Activated CD4-positive, alpha-beta T cell treated with anti-CD3 and anti-CD28 coated beads, Interleukin-2, amount 50 U/mL, for 4 hours (primary cell): ENCODE measurements around the gene HOXB5.

Experiments used
- DNase-seq, 2 experiments: peaks; one replicate each; pipeline ENCODE4 v3.0.0-alpha.2; 2020

HOXB5 gene

DNA sequence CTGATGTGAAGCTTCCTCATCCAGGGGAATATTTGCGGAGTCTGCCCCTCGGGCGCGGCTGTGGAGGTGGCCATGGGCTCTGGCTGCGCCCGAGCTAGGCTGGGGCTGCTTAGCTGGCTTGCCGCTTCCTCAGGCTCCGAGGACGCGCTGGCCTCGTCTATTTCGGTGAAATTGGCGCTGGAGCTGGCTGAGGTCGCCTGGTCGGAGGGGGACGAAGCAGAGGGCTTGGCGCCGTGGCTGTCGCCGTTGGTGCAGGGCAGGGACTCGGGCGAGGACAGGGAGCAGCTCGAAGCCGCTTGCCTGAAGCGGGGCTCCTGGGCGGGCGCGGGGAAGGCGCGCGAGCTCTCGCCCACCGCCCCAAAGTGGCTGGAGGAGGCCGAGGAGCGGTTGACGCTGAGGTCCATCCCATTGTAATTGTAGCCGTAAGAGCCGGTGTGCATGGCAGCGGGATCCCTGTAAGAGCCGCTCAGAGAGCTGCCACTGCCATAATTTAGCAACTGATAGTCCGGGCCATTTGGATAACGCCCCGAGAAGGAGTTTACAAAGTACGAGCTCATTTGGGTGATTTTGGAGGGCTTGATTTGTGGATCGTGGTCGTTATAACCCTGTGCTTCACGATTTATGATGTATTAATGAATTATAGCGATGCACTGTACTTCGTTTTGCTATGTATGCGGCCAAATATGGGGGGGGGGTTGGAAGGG lies at the start of gene HOXB5:
Gene HOXB5 (minus strand): TSS at position 654 of the 704 bp plus-strand sequence. CDS start 97 bp downstream, at position 557.
- no peak for DNase-seq

- no peak for DNase-seq
These were observed 49.5 kb upstream of the HOXB5 start for GRCh38 chr17:48642843-48643696.

GRCh38 chr17:48642059-48642842 lies 48.7 kb upstream of the HOXB5 start:
- no peak for DNase-seq

- no peak for DNase-seq
These were observed 48.0 kb upstream of the HOXB5 start for GRCh38 chr17:48641541-48642058.

GRCh38 chr17:48640858-48641180 lies 47.2 kb upstream of the HOXB5 start:
- DNase-seq = no peak

GRCh38 chr17:48639982-48640857 lies 46.6 kb upstream of the HOXB5 start:
- DNase-seq = no peak

- no peak for DNase-seq
These were observed 45.6 kb upstream of the HOXB5 start for GRCh38 chr17:48639136-48639535.

DNA sequence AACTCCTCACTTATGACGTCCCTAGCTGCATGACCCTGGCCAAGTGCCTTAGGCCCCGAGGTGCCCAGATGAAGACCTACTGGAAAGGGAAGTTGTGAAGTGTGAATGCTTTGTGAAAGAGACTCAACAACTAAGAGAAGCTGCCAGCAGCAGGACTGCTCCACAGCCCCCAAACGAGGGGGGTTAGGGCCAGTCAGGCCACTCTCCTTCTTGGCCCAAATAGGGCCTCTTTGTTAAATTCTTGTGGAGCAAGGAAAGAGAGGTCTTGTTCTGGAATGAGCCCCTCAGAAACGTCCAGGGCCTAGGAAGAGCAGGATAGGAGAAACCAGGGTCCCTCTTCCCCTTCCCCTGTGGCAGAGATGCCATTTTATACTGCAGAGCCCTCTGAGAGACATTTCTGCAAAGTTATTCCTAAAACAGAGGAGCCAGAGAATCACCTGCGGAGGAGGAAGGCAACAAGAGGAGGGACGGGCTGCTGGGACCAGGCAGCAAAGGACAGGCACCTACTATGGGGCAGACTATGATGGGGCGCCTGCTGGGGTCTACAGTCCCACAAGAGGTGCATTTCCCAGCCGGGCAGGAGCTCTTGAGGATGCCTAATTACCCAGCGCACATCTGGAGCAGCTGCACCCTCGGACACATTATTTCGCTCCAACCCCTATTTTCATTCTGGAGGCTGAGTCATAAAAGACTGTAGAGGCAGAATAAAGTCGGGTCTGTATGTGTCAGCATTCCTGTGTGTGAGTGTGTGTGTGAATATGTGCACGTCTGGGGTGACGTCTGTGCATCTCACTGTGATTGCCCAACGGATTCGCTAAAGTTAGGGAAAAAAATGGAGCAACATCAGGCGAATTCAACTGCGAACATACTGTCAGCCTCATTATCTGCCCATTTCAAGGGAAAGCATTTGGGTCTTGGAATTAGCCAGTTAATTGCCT lies 44.0 kb upstream of the HOXB5 start:
- no peak for DNase-seq

DNA sequence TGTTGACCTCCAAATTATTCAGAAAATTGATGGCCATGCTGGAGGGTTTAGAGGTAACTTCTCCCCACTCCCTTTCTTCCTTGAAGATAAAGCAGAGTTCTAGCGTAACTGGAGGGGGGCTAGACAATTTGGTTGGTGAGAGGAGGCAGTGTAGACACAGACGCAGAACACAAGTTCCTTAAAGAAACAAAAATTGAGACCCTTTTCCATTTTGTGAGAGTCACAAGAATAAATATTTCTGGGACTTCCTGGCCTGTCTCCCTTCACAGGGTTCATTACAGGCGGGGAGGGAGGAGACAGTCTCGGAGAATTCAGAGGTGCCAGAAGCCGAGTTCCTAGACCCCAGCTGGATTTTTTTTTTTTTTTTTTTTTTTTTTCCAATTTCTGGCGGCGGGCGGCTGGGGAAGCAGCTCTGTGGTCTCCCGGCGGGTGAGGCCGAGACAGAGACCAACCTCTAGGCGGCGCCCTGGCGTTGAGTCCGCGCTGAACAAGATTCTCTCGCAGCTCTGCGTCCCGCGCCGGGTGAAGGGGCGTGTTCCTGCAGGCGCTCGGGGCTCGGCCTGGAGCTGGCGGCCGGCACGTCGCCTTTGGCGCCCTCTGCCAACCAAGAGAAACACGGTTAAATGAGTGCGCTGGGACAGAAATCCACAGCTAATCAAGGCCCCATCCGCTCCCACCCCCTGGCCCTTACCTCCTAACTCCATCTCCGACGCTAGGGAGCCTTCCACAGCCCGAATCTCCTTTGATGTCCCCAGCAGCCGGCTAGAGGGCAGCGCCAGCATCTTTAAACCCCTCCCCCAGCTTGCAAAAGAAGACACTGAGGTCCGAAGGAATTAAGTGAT lies 42.8 kb upstream of the HOXB5 start:
- peak; percentile 54 to 57 for DNase-seq

- DNase-seq = no peak
These were observed 41.1 kb upstream of the HOXB5 start for GRCh38 chr17:48634493-48635208.

GRCh38 chr17:48633266-48633677 lies 39.7 kb upstream of the HOXB5 start:
- DNase-seq = no peak

GRCh38 chr17:48632579-48633265 lies 39.1 kb upstream of the HOXB5 start:
- no peak for DNase-seq

GRCh38 chr17:48631693-48632578 lies 38.4 kb upstream of the HOXB5 start:
- DNase-seq = no peak

GRCh38 chr17:48630925-48631692 lies 37.5 kb upstream of the HOXB5 start:
- no peak for DNase-seq

DNA sequence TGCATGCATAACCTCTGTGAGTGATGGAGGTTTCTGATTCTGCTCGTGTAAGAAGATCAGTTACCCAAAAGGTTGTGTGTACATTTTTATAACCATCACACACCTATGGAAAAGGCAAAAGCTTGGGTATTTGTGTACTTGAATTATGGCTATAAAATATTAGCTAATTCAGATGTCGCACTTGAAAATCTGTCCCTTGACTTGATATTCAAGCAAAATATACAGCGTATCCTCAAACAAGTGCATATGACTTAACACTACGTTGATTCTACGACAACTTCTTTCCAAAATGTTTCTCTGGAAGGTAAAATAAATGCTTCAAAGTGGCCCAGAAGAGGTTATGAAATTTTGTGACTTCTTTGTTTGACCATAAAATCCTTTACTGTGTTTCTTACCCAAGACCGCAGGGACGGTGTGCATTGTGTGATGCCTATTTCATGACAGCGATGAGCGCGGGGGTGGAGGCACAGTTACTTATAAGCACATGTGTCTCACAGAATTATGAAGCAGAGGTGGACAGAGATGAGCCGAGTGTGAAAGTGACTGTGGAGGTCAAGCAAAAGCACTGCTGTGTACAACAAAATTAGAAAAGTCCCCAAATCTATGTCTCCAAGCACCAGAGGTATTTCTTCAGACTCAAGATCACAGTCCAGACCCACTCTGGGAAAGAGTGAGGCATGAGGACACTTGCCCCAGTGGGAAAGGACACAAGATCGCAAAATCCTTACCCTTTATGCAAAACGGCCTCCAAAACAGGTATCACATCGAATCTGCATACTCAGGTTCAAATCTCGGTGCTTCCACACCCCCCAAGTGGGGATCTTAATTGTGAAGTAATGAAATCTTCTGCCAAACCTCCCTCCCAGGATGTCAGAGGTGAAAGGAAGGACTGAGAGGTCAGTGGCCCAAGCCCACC lies 36.7 kb upstream of the HOXB5 start:
- DNase-seq = no peak

GRCh38 chr17:48629411-48629759 lies 35.8 kb upstream of the HOXB5 start:
- no peak for DNase-seq
